Nephron (organoid): ENCODE measurements around the gene FBXL3.

Experiments
- H3K27ac Mint-ChIP-seq, 3 experiments: 2 replicates each; pipeline ENCODE4 v1.8.0; 2020; ENCODE audit warnings: mixed read lengths in 3 of 3, mild to moderate bottlenecking in 2 of 3, moderate library complexity in 1 of 3
- H3K27me3 Mint-ChIP-seq: 2 replicates; pipeline ENCODE4 v1.8.0; 2021; ENCODE audit warnings: low read depth, mild to moderate bottlenecking, moderate library complexity, mixed read lengths
- H3K36me3 Mint-ChIP-seq: 2 replicates; pipeline ENCODE4 v1.8.0; 2020; ENCODE audit warnings: low read depth, mixed read lengths
- H3K4me1 Mint-ChIP-seq: 2 replicates; pipeline ENCODE4 v1.8.0; 2020; ENCODE audit warnings: mixed read lengths
- H3K4me3 Mint-ChIP-seq, 3 experiments: 2 replicates each; pipeline ENCODE4 v1.8.0; 2020; ENCODE audit warnings: mild to moderate bottlenecking in 3 of 3, mixed read lengths in 3 of 3, moderate library complexity in 2 of 3
- H3K9me3 Mint-ChIP-seq: 2 replicates; pipeline ENCODE4 v1.8.0; 2020; ENCODE audit warnings: mixed read lengths
- CTCF ChIP-seq, 3 experiments: fragments of 200-600 bp; sonication (generic); IDR thresholded peaks; one replicate each; pipeline ENCODE4 v1.5.0; 2021; ENCODE audit warnings: antibody characterized with exemption in 3 of 3; ENCODE audit not compliant: unreplicated experiment in 3 of 3

The FBXL3 gene

GRCh38 chr13:77042566-77043177, 15.7 kb upstream of the FBXL3 start:
- no peaks in the 10 kb centered on the region for H3K27me3 Mint-ChIP-seq
- peaks cover 22% of the 10 kb centered on the region for H3K36me3 Mint-ChIP-seq
- no peak for TF ChIP-seq CTCF (IDR thresholded peaks at IDR 0.05; ENCODE audit: unreplicated experiment in 3 of 3)
- no peak overlapping the region for H3K4me3 Mint-ChIP-seq
- peak overlapping the region in 2 of 3 experiments; percentile 9 to 20 for H3K27ac Mint-ChIP-seq
- H3K4me1 Mint-ChIP-seq = peaks cover 8% of the 10 kb centered on the region
- H3K9me3 Mint-ChIP-seq = peaks cover 3% of the 10 kb centered on the region

- Mint-ChIP-seq H3K4me3 (no peak overlapping the region), H3K27ac (no peak overlapping the region), H3K27me3 (no peaks in the 10 kb centered on the region), H3K4me1 (peaks cover 8% of the 10 kb centered on the region), H3K9me3 (peaks cover 3% of the 10 kb centered on the region), H3K36me3 (peaks cover 8% of the 10 kb centered on the region)
- TF ChIP-seq CTCF (IDR thresholded peaks at IDR 0.05; ENCODE audit: unreplicated experiment in 3 of 3) = no peak
These were observed 13.9 kb upstream of the FBXL3 start for GRCh38 chr13:77040835-77041234.

DNA sequence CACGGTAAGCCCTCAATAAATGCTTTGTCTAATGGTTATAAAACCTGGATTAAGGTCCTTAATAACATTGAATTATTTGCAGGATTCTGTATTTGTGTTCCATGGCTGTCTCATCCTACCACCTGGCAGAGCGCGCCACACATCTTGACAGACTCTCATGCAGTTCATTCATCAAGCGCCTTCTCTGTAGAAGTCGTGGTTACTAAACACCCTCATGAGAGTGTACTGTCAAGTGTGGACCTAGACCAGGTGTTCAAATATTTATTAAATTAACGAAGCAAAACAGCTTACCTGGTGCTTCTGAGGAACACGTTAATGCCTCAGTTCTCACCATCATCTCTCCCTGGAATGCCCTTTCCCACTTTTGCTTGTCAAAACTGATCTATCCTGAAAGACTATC, 13.1 kb upstream of the FBXL3 start:
- Mint-ChIP-seq H3K4me1 (peaks cover 8% of the 10 kb centered on the region), H3K27ac (no peak overlapping the region), H3K27me3 (no peaks in the 10 kb centered on the region), H3K9me3 (peaks cover 3% of the 10 kb centered on the region), H3K4me3 (no peak overlapping the region), H3K36me3 (peaks cover 4% of the 10 kb centered on the region)
- no peak for TF ChIP-seq CTCF (IDR thresholded peaks at IDR 0.05; ENCODE audit: unreplicated experiment in 3 of 3)

DNA sequence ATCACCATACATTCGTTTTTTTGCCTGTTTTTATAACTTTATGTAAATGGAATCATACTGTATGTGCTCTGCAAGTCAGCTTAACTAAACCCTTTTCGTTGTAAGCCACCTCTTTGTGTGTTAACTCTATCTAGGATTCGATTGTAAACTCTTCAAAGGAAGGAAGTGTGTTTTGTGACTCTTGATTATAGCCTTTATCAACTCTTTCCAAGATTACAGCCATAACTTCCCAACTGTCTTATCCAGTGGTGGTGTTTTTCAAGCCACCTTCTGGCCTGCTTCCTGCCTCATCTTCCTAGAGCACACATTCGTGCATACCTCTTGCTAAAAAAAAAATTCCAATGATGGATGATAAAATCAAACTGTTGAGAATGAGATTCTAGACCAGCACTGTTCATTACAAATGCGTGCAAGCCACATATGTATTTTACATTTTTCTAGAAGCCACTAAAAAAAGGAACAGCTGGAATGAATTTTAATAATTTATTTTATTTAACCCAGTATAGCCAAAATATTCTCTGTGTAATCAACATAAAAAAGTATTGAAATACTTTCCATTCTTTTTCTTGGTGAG, 12.0 kb upstream of the FBXL3 start:
- Mint-ChIP-seq H3K4me1 (peaks cover 8% of the 10 kb centered on the region), H3K36me3 (no peaks in the 10 kb centered on the region), H3K4me3 (no peak overlapping the region), H3K9me3 (peaks cover 9% of the 10 kb centered on the region), H3K27ac (no peak overlapping the region), H3K27me3 (no peaks in the 10 kb centered on the region)
- TF ChIP-seq CTCF (IDR thresholded peaks at IDR 0.05; ENCODE audit: unreplicated experiment in 3 of 3) = no peak

DNA sequence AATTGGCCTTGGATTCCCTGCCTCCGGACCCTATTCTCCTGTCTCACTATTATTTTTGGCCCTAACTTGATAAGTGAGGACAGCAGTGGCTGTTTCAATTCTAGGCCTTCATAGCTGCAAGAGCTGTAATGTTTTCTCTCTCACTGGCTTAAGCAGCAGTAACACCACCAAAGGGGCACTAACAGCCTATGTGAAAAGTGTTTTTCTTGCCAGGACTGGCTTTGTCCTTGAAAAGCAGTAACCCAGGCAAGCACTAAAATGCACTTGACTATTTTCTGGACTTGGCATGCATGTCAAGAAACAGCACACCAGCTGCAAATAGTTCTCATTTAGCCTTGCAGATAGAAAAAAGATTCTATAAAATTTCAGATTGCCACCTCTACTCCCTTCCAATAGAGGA, 9.3 kb upstream of the FBXL3 start:
- no peaks in the 10 kb centered on the region for H3K27me3 Mint-ChIP-seq

More for the DNA sequence above, 9.3 kb upstream of the FBXL3 start:
- Mint-ChIP-seq H3K36me3 (no peaks in the 10 kb centered on the region), H3K4me1 (peaks cover 4% of the 10 kb centered on the region), H3K9me3 (peaks cover 17% of the 10 kb centered on the region), H3K4me3 (no peak overlapping the region), H3K27ac (no peak overlapping the region)
- no peak for TF ChIP-seq CTCF (IDR thresholded peaks at IDR 0.05; ENCODE audit: unreplicated experiment in 3 of 3)
